Cerebellar nuclear complex (tissue), 1 donor: ENCODE measurements around the gene STYXL1.
"Not testable (repeated sequence)": the region's sequence is repeated elsewhere in the genome, so short reads cannot be mapped to it uniquely, and the experiment has no call there.

Experiments used
- DNase-seq, 2 experiments: peaks; one replicate each; lab custom pipeline; 2025; lab: John Stamatoyannopoulos, UW

The STYXL1 gene

GRCh38 chr7:76066716-76067503 is 19.1 kb upstream of the STYXL1 start:
- DNase-seq, result no peak

DNA sequence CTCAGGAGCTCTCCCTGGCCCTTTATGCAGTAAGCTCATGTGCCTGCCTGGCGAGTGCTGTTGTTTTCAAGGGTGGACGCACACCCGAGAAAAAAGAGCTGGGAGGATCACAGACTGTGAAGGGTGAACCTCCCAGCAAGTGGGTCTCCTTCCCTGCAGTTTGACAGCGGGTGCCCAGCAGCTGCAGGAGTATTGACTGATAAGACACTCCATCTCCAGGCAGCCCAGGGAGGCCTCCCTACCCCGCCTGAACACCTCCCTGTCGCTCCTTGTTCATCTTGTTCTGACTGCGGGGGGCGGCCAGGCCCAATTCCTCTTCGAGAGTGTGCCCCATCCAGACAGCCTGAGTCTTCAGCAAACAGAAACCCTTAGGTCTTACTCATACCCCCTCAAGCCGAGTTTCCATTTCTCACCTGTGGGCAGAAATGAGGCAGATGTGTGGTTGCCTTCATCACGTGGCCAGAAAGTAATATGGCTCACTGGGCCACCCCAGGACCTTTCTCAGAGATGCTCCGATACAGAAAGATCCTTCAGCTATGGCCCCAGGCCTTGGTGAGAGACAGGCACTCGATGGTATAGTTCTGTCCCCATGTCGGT is 17.3 kb upstream of the STYXL1 start:
- no peak for DNase-seq

- DNase-seq, result no peak
Observed at GRCh38 chr7:76064208-76064970, 16.6 kb upstream of the STYXL1 start.

- no peak for DNase-seq
Observed at GRCh38 chr7:76063525-76063924, 15.7 kb upstream of the STYXL1 start.

- no peak for DNase-seq
Observed at GRCh38 chr7:76063114-76063513, 15.3 kb upstream of the STYXL1 start.

GRCh38 chr7:76062254-76062653 is 14.5 kb upstream of the STYXL1 start:
- no peak for DNase-seq

DNA sequence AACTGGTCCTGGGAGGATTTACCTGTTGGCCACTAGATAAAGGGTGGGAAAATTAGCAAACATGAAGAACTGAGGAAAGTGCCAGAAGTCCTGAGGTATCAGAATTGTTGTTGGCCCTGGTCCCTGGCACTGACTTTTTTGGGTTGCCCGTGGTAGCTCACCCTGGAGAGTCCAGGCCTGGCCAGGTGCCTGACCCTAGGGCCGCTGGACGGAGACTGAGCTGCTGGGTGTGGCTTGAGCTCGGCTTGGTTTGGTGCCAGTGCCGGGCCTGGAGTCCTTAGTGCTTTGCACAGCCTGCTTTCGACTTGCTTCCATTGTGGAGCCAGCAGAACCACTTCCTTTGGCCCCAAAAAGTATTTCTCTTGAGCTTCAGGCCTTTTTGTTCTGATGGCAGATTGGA is 13.0 kb upstream of the STYXL1 start:
- DNase-seq, result no peak

GRCh38 chr7:76058745-76059144 is 10.9 kb upstream of the STYXL1 start:
- DNase-seq, result not testable (repeated sequence)

GRCh38 chr7:76057813-76058145 is 10.0 kb upstream of the STYXL1 start:
- DNase-seq, result no peak

- DNase-seq, result no peak
Observed at GRCh38 chr7:76057103-76057812, 9.5 kb upstream of the STYXL1 start.

DNA sequence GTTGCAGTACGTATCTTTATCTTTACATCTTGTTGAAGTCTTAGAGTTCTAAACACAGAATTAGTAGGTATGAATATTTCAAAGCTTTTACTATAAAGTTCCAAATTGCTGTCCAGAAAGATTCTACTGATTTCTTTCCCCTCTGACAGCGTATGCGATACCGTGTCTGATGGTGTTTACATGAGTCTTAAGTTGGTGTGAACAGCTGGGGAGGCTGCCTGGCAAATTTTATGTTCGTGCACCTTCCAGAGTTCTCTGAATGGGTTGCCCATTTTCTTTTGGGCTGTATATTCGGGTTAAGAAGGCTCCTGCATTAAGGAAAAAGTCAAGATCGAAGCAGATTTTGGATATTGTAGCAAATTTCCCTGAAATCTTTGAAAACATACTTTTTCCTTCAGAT is 8.4 kb upstream of the STYXL1 start:
- DNase-seq, result no peak

- DNase-seq, result no peak
Observed at GRCh38 chr7:76054123-76055120, 6.6 kb upstream of the STYXL1 start.

DNA sequence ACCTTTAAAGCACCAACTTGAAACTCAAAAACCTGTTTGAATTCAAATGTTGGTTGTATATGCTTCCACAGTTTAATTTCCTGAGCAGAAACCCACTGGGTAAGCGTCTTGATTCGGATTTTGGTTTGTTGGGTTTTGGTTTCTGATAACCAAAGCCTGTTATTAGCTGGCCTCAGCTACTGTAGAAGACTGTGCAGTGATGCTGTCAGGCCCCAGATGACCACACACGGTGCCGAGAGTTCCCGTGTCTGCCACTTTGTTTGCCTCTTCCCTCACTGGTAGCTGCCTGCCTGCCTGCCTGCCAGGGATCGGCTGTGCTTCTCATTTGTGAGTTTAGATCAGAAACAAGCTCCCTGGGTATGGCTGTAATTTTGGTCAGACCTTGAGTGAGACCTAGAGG is 5.7 kb upstream of the STYXL1 start:
- no peak for DNase-seq

- not testable (repeated sequence) for DNase-seq
Observed at GRCh38 chr7:76052681-76053080, 4.9 kb upstream of the STYXL1 start.

GRCh38 chr7:76051840-76052239 is 4.0 kb upstream of the STYXL1 start:
- no peak for DNase-seq

- DNase-seq, result no peak
Observed at GRCh38 chr7:76050545-76050944, 2.7 kb upstream of the STYXL1 start.

DNA sequence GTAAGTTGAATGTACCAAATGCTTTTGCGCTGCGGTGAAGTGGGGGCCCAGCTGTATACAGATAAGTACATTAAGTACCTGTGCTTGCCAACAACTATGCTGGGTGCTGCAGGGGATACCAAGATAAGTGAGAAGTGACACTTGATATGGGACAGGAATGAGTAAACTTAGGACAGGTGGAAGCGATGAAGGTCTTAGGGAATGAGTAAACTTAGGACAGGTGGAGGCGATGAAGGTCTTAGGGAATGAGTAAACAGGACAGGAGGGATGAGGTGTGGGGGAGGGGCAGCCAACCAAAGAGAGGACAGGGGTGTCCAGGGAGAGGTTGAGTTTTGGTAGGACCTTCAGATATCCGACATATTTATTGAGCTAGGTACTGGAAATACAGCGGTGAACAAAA is 1.5 kb upstream of the STYXL1 start:
- DNase-seq, result no peak

DNA sequence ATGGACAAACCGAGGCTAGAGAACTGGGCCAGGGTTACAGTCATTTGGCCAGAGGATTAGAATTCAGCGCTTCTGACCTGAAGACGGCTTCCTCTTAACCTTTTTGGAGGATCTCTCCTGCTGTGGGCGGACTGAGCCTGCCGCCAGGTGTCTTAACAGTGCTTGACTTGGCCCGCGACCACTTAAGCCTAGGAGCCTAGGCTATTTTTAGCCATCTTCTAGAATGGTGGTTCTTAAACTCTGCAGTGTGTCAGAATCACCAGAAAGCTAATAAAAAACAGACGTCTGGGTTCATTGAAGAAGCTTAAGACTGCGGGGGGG is 828 bp upstream of the STYXL1 start:
- no peak for DNase-seq

DNA sequence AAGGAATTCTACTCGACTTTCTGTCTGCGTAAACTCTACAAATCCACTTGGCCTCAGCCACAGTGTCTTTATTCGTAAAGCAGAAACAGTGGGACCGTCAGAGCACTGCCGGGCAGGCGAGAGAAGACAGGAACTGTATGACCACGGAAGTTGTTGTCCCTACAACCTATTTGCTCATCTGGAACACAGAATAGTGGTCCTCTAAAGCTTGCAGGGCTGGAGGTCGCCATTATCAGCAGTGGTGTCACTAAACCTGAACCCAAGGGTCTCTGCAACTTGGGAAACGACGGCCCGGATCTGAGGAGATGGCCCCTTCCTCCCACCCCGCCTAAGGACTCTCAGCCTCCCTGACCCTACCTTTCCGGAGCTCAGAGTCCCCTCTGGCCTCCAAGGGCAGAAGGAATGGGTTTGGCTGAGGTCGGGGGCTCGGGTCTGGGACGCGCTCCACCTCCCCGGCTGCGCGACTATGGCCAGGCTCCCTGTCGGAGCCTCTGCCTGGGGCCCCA is 442 bp downstream of the STYXL1 start:
- DNase-seq, result no peak

DNA sequence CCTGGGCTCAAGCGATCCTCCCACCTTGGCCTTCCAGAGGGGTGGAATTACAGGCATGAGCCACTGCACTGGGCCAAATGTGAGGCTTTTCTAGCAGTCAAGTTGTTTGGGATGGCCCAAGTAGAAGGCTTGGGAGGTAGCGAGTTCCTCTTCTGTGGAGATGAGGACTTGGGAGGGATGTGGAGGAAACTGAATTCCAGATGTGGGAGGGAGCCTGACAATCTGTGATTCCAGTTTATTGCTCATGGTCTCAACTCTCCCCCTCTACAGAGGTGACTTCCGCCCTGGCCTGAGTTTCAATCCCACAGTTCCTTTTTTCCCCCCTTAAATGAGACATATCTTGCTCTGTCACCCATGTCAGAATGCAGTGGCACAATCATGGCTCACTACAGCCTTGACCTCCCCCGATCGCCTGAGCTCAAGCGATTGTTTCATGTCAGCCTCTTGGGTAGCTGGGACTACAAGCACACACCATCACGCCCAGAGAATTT is 3.4 kb downstream of the STYXL1 start:
- no peak for DNase-seq

DNA sequence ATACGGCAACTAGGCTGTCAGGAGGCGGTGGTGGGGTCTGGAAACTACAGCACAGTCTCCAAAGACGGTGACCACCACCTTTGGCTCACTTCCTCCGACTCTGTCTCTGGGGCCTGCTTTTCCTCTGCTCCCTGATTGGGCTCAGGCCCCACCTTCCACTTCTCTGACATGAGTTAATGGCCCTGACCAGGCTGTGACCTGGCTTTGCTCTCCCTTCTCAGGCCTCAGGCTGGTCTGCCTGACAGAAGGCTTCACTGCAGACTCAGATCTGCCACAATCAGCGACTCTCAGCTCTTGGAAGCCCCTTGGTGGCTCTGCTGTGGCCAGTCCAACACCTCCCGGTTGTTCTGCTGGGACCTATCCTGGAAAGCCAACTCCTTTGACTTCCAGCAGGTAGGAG is 7.7 kb downstream of the STYXL1 start:
- no peak for DNase-seq
